Activated naive CD4-positive, alpha-beta T cell treated with anti-CD3 and anti-CD28 coated beads, Interleukin-2, amount 10 ng/mL, durations not matched to agents 5 hours and 36 hours (primary cell): ENCODE data around the gene SLC49A3. TPM values are rescaled to one million over a fixed set of nuclear protein-coding genes. Genes with fewer than 3 reads are reported as not detected.

Source experiments
- total RNA-seq, 2 experiments: library from RNA; stranded (reverse); gene quantifications; one replicate each; pipeline ENCODE4 v1.2.3, GENCODE V29; 2021

The SLC49A3 gene
- under 1 TPM; 0.30 to 0.31 TPM for total RNA-seq

DNA sequence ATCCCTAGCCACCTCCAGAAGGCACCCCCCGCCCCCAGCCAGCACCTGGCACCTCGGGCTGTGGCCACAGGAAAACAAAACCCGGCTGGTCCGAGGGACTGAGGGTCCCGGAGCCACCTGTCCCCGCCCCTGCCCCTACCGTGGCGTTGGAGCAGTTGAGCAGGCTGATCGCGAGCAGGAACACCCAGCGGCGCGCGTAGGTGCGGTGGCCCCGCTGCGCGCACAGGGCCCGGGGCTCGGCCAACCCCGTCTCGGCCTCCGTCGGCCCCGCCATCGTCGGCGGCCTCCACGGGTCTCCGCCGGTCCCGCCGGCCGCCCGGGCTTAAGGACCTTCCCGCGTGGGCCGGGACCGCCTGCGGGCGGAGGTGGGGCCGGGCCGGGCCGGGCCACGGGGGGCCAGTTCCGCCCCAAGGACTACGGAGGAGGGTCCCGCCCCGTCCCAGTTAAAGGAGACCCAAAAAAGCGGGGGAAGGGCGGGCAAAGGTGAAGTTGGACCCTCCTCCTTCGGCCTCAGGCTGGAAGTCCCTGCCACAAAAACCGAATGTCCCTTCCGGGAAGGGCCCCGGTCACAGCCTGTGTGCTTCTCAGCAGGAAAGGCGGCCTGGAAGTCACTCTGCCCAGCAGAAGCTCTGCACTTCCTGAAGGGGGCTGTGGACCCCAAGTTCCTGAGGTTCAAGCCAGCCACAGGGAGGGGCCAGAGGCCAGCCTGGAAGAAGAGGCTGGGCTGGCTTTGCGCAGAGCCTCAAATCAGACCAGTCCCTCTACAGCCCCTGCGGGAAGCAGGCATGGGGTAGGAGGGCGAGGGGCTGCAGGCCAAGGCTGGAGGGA is at the start of gene SLC49A3:
Gene SLC49A3, minus strand, starts transcription at position 298 of the 828 bp plus-strand sequence. Its CDS starts 24 bp downstream, at position 274.

DNA sequence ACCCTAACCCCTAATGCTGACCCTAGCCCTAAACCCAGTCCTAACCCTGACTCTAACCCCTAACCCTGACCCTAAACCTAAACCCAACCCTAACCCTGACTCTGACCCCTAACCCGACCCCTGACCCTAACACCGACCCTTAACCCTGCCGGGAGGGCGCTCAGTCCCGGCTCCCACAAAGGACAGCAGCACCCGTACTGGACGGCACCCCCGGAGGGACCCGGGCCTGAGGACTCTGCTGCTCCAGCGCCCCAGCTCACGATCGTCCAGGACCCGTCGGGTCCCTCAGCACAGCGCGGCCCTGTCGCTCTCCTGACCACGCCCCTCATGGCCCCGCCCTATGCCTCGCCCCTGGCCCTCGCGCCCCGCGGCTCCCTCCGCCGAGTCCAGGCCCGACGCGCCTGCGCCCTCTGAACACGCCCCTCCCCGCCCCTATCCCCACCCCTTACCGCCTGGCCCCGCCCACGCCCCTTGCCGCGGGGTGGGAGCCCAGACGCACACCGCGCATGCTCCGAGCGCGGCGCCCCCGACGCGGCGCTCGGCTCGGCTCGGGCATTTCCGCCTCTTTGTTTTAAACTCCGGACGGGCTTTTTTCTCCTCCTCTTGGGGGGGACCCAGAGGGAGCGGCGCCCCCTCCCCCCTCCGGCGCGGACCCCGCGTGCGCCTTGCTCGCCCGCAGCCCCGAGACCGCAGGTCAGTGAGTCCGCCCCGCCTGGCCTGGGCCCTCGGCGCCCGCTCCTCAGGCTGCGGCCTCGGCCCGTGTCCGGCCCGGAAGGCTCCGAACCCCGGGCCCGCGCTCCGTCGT is 16.5 kb upstream of the SLC49A3 start, which contains the start of gene PCGF3:
Gene PCGF3, plus strand, starts transcription at position 555 of the 805 bp plus-strand sequence. CDS start 27,849 bp downstream, outside the sequence.

DNA sequence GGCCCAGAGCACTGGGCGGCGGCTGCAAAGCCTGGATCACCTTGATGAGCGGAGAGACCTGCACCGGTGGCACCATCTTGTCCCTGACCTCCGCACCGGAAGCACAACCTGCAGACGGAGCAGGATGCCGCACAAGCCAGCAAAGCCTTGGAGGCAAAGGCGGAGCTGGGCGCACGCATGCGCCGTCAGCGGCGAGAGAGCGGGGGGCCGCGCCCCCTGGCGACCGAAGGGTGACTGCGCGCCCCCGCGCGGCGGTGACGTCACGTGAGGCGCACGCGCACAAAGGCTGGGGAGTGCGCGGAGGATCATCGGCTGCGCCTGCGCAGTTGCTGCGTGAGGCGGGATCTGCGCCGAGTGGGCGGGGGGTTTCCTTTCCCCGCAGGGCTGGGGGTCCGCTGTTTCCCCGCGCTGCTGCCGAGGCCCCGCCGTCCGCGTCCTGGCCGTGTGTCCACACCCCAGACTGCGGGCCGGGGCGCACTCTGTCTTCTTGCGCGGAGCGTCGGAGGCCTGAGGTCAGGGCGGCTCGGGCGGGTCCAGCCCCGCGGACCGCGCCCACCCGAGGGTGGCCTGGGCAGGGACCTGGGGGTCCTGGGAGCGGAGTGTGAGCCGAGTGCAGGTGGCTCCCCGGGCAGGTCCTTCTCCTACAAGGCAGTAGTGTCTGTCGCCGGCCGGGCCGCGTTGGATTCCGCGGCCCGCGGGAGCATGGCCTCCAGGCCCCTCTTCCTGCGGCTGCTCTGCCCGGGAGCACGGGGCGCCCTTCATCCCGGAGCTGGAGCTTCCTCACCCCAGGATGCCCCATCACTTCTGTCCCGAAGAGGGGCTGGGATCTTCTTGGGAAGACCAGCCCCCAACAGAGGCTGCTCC is 14.5 kb downstream of the SLC49A3 start, which contains the start of the genes ATP5ME and MYL5:
Gene ATP5ME, minus strand, starts transcription at position 105 of the 864 bp plus-strand sequence. Its CDS starts 29 bp downstream, at position 76.
Gene MYL5, plus strand, starts transcription at position 371 of the 864 bp plus-strand sequence. CDS start 3,485 bp downstream, outside the sequence.

Other genes with a start within 250 kb of the SLC49A3 start
- gene ZNF721, start 190.0 kb downstream of the SLC49A3 start, total RNA-seq = 10 to 100 TPM; 39.7 to 40.3 TPM
- 10 to 100 TPM; 61.4 to 62.0 TPM for gene PIGG, start 189.9 kb downstream of the SLC49A3 start, total RNA-seq
- gene TMEM271, start 112.9 kb downstream of the SLC49A3 start, total RNA-seq = not detected
- gene PDE6B, start 63.6 kb downstream of the SLC49A3 start, total RNA-seq = 10 to 100 TPM; 19.2 to 19.3 TPM
- gene ATP5ME, start 14.9 kb downstream of the SLC49A3 start, total RNA-seq = 100 to 1,000 TPM; 221 to 227 TPM
- 10 to 100 TPM; 19.3 to 21.4 TPM for gene MYL5, start 14.6 kb downstream of the SLC49A3 start, total RNA-seq
- gene PCGF3, start 16.7 kb upstream of the SLC49A3 start, total RNA-seq = 10 to 100 TPM; 54.1 to 54.9 TPM
- gene CPLX1, start 137.0 kb upstream of the SLC49A3 start, total RNA-seq = 1 to 10 TPM; 2.5 to 2.6 TPM
- gene GAK, start 243.2 kb upstream of the SLC49A3 start, total RNA-seq = 100 to 1,000 TPM; 131 to 141 TPM
- gene TMEM175, start 243.3 kb upstream of the SLC49A3 start, total RNA-seq = 10 to 100 TPM; 33.5 to 36.1 TPM